Measurements from ENCODE around the gene SMKR1. TPM values are rescaled to one million over a fixed set of nuclear protein-coding genes. Genes with fewer than 3 reads are reported as not detected.

Gene SMKR1
- total and polyA plus RNA-seq, 2 experiments from 2014 or later, result 2.1 TPM; not detected in 1

DNA sequence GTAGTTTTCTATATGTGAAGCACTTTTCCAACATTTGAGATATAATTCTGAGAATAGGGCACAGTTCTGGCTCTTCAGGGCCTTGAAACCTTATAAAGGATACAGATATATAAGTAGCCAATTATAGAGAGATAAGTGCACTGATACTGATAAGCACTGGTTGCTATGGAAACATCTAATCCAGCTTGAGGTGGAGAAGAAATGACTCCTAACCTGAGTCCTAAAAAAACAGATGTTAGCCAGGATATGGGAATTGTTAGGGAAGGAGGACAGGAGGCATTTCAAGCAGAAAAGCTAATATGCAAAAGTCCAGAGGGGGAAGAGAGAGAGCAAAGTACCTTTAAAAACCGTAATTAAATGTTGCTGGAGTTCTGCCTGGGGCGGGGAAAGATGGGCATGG, 37.3 kb upstream of the SMKR1 start:
- no peak overlapping the region for H3K27ac ChIP-seq (ENCODE audit: low read depth)
- H3K36me3 ChIP-seq (ENCODE audit: insufficient read depth), result peaks cover 16% of the 10 kb centered on the region
- no peak overlapping the region for H2AFZ ChIP-seq
- H3K4me2 ChIP-seq, result no peak overlapping the region
- H3K27me3 ChIP-seq (ENCODE audit: insufficient read depth), result no peaks in the 10 kb centered on the region
- Mint-ChIP-seq H3K27me3 (ENCODE audit: insufficient read depth, low read depth, poor library complexity) (no peaks in the 10 kb centered on the region), H3K9me3 (no peaks in the 10 kb centered on the region), H3K27ac (no peak overlapping the region), H3K4me1 (peaks cover 13% of the 10 kb centered on the region), H3K4me3 (no peak overlapping the region), H3K36me3 (ENCODE audit: low read depth) (no peaks in the 10 kb centered on the region)
- peaks cover 9% of the 10 kb centered on the region for H3K4me1 ChIP-seq (ENCODE audit: insufficient read depth)
- TF ChIP-seq ZNF114 (CRISPR knock-in tag; IDR thresholded peaks at IDR 0.05), result no peak
- TF ChIP-seq NANOG (IDR thresholded peaks at IDR 0.05; ENCODE audit: borderline replicate concordance), result no peak
- TF ChIP-seq, protein P1, sequence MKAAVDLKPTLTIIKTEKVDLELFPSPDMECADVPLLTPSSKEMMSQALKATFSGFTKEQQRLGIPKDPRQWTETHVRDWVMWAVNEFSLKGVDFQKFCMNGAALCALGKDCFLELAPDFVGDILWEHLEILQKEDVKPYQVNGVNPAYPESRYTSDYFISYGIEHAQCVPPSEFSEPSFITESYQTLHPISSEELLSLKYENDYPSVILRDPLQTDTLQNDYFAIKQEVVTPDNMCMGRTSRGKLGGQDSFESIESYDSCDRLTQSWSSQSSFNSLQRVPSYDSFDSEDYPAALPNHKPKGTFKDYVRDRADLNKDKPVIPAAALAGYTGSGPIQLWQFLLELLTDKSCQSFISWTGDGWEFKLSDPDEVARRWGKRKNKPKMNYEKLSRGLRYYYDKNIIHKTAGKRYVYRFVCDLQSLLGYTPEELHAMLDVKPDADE (IDR thresholded peaks at IDR 0.05), result no peak
- DNase-seq (ENCODE audit: low spot score) (no peak), ATAC-seq (no peak)
- no peaks in the 10 kb centered on the region for H3F3A ChIP-seq (replicated peaks; ENCODE audit: low read depth)
- H3K9me2 ChIP-seq (ENCODE audit: insufficient read depth), result no peaks in the 10 kb centered on the region
- H3K4me3 ChIP-seq, result no peak overlapping the region
- H3K79me2 ChIP-seq (replicated peaks; ENCODE audit: insufficient read depth), result no peaks in the 10 kb centered on the region
- no peaks in the 10 kb centered on the region; the same call in 1 of the 2 replicates for H4K20me1 ChIP-seq (replicated peaks; ENCODE audit: insufficient read depth)

DNA sequence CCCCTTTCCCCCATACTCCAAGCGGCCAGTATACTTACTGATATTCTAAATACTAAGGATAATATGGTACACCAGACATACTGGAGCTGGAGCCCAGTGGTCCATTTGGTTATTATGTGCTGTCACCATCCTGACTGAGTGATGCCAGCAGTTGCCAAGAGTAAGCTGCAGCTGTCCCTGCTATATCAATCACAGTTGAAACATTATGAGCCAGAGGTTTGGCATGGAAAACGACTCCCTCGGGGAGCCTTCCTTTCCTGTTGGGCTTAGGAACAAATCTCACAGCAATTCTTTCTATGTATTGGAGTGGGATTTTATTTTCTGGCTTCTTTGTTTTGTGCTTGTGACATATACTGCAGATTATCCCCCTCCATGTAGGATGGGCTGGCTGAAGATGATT, 35.5 kb upstream of the SMKR1 start:
- Mint-ChIP-seq H3K9me3 (no peaks in the 10 kb centered on the region), H3K27me3 (ENCODE audit: insufficient read depth, low read depth, poor library complexity) (no peaks in the 10 kb centered on the region), H3K4me3 (no peak overlapping the region), H3K4me1 (peaks cover 26% of the 10 kb centered on the region), H3K27ac (no peak overlapping the region), H3K36me3 (ENCODE audit: low read depth) (no peaks in the 10 kb centered on the region)
- DNase-seq (ENCODE audit: low spot score), result no peak
- Histone ChIP-seq H3K4me1 (ENCODE audit: insufficient read depth) (peaks cover 15% of the 10 kb centered on the region), H3K4me3 (no peak overlapping the region), H3K36me3 (ENCODE audit: insufficient read depth) (peaks cover 11% of the 10 kb centered on the region; the same call in 1 of the 2 replicates), H3K27ac (ENCODE audit: low read depth) (no peak overlapping the region), H3K79me2 (replicated peaks; ENCODE audit: insufficient read depth) (no peaks in the 10 kb centered on the region), H2AFZ (no peak overlapping the region), H3K9me2 (ENCODE audit: insufficient read depth) (no peaks in the 10 kb centered on the region), H3F3A (replicated peaks; ENCODE audit: low read depth) (no peaks in the 10 kb centered on the region), H4K20me1 (replicated peaks; ENCODE audit: insufficient read depth) (no peaks in the 10 kb centered on the region; the same call in 1 of the 2 replicates), H3K27me3 (ENCODE audit: insufficient read depth) (no peaks in the 10 kb centered on the region), H3K4me2 (no peak overlapping the region)
- TF ChIP-seq STAT1 (IDR thresholded peaks at IDR 0.05; ENCODE audit: unreplicated experiment) (no peak), CREB1 (CRISPR knock-in tag; IDR thresholded peaks at IDR 0.05; ENCODE audit: low read depth) (no peak), EZH2phosphoT487 (IDR thresholded peaks at IDR 0.05; ENCODE audit: unreplicated experiment) (no peak)
- ATAC-seq, result no peak

GRCh38 chr7:129468087-129468486, 34.2 kb upstream of the SMKR1 start:
- Histone ChIP-seq H3K79me2 (replicated peaks; ENCODE audit: insufficient read depth) (no peaks in the 10 kb centered on the region), H2AFZ (no peak overlapping the region), H3K4me3 (no peak overlapping the region), H3F3A (replicated peaks; ENCODE audit: low read depth) (no peaks in the 10 kb centered on the region), H3K4me1 (ENCODE audit: insufficient read depth) (peaks cover 15% of the 10 kb centered on the region), H3K4me2 (no peak overlapping the region), H3K9me2 (ENCODE audit: insufficient read depth) (no peaks in the 10 kb centered on the region), H3K27me3 (ENCODE audit: insufficient read depth) (no peaks in the 10 kb centered on the region), H3K27ac (ENCODE audit: low read depth) (no peak overlapping the region), H4K20me1 (replicated peaks; ENCODE audit: insufficient read depth) (no peaks in the 10 kb centered on the region; the same call in 1 of the 2 replicates), H3K36me3 (ENCODE audit: insufficient read depth) (peaks cover 11% of the 10 kb centered on the region; the same call in 1 of the 2 replicates)
- Mint-ChIP-seq H3K4me1 (peaks cover 26% of the 10 kb centered on the region), H3K27ac (no peak overlapping the region), H3K4me3 (no peak overlapping the region), H3K27me3 (ENCODE audit: insufficient read depth, low read depth, poor library complexity) (no peaks in the 10 kb centered on the region), H3K36me3 (ENCODE audit: low read depth) (no peaks in the 10 kb centered on the region), H3K9me3 (no peaks in the 10 kb centered on the region)
- ATAC-seq (no peak), DNase-seq (ENCODE audit: low spot score) (no peak)
- TF ChIP-seq CREB1 (CRISPR knock-in tag; IDR thresholded peaks at IDR 0.05; ENCODE audit: low read depth) (no peak), NANOG (IDR thresholded peaks at IDR 0.05; ENCODE audit: borderline replicate concordance) (no peak), ZNF331 (CRISPR knock-in tag; IDR thresholded peaks at IDR 0.05; ENCODE audit: low read depth) (no peak), STAT1 (IDR thresholded peaks at IDR 0.05; ENCODE audit: unreplicated experiment) (no peak), EZH2 (IDR thresholded peaks at IDR 0.05; ENCODE audit: low read depth, unreplicated experiment) (no peak), POLR2AphosphoS5 (IDR thresholded peaks at IDR 0.05; ENCODE audit: low read depth) (no peak), ZNF114 (CRISPR knock-in tag; IDR thresholded peaks at IDR 0.05) (no peak), JUNB (IDR thresholded peaks at IDR 0.05; ENCODE audit: unreplicated experiment) (no peak)
- TF ChIP-seq, protein P2, sequence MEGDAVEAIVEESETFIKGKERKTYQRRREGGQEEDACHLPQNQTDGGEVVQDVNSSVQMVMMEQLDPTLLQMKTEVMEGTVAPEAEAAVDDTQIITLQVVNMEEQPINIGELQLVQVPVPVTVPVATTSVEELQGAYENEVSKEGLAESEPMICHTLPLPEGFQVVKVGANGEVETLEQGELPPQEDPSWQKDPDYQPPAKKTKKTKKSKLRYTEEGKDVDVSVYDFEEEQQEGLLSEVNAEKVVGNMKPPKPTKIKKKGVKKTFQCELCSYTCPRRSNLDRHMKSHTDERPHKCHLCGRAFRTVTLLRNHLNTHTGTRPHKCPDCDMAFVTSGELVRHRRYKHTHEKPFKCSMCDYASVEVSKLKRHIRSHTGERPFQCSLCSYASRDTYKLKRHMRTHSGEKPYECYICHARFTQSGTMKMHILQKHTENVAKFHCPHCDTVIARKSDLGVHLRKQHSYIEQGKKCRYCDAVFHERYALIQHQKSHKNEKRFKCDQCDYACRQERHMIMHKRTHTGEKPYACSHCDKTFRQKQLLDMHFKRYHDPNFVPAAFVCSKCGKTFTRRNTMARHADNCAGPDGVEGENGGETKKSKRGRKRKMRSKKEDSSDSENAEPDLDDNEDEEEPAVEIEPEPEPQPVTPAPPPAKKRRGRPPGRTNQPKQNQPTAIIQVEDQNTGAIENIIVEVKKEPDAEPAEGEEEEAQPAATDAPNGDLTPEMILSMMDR (conservative IDR thresholded peaks at IDR 0.05; ENCODE audit: low read depth in 2 of 2), result no peak
- TF ChIP-seq, protein P3, sequence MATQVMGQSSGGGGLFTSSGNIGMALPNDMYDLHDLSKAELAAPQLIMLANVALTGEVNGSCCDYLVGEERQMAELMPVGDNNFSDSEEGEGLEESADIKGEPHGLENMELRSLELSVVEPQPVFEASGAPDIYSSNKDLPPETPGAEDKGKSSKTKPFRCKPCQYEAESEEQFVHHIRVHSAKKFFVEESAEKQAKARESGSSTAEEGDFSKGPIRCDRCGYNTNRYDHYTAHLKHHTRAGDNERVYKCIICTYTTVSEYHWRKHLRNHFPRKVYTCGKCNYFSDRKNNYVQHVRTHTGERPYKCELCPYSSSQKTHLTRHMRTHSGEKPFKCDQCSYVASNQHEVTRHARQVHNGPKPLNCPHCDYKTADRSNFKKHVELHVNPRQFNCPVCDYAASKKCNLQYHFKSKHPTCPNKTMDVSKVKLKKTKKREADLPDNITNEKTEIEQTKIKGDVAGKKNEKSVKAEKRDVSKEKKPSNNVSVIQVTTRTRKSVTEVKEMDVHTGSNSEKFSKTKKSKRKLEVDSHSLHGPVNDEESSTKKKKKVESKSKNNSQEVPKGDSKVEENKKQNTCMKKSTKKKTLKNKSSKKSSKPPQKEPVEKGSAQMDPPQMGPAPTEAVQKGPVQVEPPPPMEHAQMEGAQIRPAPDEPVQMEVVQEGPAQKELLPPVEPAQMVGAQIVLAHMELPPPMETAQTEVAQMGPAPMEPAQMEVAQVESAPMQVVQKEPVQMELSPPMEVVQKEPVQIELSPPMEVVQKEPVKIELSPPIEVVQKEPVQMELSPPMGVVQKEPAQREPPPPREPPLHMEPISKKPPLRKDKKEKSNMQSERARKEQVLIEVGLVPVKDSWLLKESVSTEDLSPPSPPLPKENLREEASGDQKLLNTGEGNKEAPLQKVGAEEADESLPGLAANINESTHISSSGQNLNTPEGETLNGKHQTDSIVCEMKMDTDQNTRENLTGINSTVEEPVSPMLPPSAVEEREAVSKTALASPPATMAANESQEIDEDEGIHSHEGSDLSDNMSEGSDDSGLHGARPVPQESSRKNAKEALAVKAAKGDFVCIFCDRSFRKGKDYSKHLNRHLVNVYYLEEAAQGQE (IDR thresholded peaks at IDR 0.05; ENCODE audit: unreplicated experiment), result no peak
- TF ChIP-seq, protein P1 (IDR thresholded peaks at IDR 0.05), result no peak
